Hepatocyte (in vitro differentiated cells): ENCODE measurements around the gene HNRNPA3.

ENCODE experiments used
- EZH2 ChIP-seq: fragments of 200-600 bp; sonication (generic); IDR thresholded peaks from 2 replicates; pipeline ENCODE4 v1.6.1; 2016; ENCODE audit warnings: antibody characterized with exemption, mild to moderate bottlenecking, borderline replicate concordance
- EZH2phosphoT487 ChIP-seq: fragments of 200-600 bp; sonication (generic); IDR thresholded peaks from one replicate; pipeline ENCODE4 v1.6.1; 2018; ENCODE audit warnings: antibody characterized with exemption, mild to moderate bottlenecking, low read depth, moderate library complexity; ENCODE audit not compliant: unreplicated experiment, severe bottlenecking
- TF ChIP-seq, protein P1 (sequence below): fragments of 200-600 bp; sonication (generic); IDR thresholded peaks from 2 replicates; pipeline ENCODE4 v1.5.1; 2016; ENCODE audit warnings: antibody characterized with exemption, mild to moderate bottlenecking; ENCODE audit not compliant: poor library complexity

DNA sequence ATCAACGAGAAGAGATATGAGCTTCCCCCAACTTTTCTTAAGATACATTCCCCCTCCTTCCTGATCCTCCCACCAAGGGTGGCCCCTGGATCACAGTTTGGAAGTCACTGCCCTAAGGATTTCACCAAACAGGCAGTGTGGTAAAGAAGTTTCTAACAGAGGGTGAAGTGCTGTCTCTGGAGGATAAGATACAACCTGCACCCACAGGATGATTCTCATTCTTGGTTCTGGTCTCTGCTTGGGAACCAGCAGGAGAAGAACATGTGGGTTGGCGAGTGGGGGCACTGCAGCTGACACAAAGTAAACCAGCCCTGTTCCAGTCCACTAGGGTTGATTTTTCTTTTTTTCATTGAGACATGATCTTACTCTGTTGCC lies 42.6 kb downstream of the HNRNPA3 start:
- TF ChIP-seq, protein P1, sequence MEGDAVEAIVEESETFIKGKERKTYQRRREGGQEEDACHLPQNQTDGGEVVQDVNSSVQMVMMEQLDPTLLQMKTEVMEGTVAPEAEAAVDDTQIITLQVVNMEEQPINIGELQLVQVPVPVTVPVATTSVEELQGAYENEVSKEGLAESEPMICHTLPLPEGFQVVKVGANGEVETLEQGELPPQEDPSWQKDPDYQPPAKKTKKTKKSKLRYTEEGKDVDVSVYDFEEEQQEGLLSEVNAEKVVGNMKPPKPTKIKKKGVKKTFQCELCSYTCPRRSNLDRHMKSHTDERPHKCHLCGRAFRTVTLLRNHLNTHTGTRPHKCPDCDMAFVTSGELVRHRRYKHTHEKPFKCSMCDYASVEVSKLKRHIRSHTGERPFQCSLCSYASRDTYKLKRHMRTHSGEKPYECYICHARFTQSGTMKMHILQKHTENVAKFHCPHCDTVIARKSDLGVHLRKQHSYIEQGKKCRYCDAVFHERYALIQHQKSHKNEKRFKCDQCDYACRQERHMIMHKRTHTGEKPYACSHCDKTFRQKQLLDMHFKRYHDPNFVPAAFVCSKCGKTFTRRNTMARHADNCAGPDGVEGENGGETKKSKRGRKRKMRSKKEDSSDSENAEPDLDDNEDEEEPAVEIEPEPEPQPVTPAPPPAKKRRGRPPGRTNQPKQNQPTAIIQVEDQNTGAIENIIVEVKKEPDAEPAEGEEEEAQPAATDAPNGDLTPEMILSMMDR, result no peak
- TF ChIP-seq EZH2 (no peak), EZH2phosphoT487 (no peak)
